Measurements from ENCODE around the gene RPTOR. TPM values are rescaled to one million over a fixed set of nuclear protein-coding genes. Genes with fewer than 3 reads are reported as not detected.

Gene RPTOR
- polyA plus RNA-seq, 1 donor from 2014 or later, result 8.0 TPM

- Histone ChIP-seq H2AFZ (ENCODE audit: low read depth, low read length) (no peak overlapping the region), H3K79me2 (replicated peaks; ENCODE audit: insufficient read depth, low read length) (no peaks in the 10 kb centered on the region), H3K36me3 (ENCODE audit: insufficient read depth, low read length) (no peaks in the 10 kb centered on the region), H3K9ac (ENCODE audit: low read length) (no peak overlapping the region), H3K27ac (ENCODE audit: low read length) (no peak overlapping the region), H3F3A (ENCODE audit: insufficient read depth, low read length, poor library complexity, severe bottlenecking) (no peaks in the 10 kb centered on the region), H3K9me3 (ENCODE audit: low read length) (no peaks in the 10 kb centered on the region), H3K4me2 (ENCODE audit: low read length) (no peak overlapping the region), H4K20me1 (ENCODE audit: insufficient read depth) (no peaks in the 10 kb centered on the region), H3K4me3 (ENCODE audit: low read length) (no peak overlapping the region), H3K9me2 (ENCODE audit: insufficient read depth, low read length) (no peaks in the 10 kb centered on the region), H3K27me3 (ENCODE audit: insufficient read depth, low read depth, low read length) (no peaks in the 10 kb centered on the region)
- TF ChIP-seq REST (IDR thresholded peaks at IDR 0.05; ENCODE audit: borderline replicate concordance) (no peak), TAF1 (IDR thresholded peaks at IDR 0.05; ENCODE audit: low read depth) (no peak)
These were observed 341.4 kb downstream of the RPTOR start for GRCh38 chr17:80885947-80886582.

- H3K27ac ChIP-seq (ENCODE audit: low read length), result no peak overlapping the region
- no peaks in the 10 kb centered on the region for H3K9me3 ChIP-seq (ENCODE audit: low read length)
- no peak overlapping the region for H3K9ac ChIP-seq (ENCODE audit: low read length)
- H2AFZ ChIP-seq (ENCODE audit: low read depth, low read length), result no peak overlapping the region
- no peaks in the 10 kb centered on the region for H4K20me1 ChIP-seq (ENCODE audit: insufficient read depth)
- no peak overlapping the region for H3K4me3 ChIP-seq (ENCODE audit: low read length)
- no peaks in the 10 kb centered on the region for H3K9me2 ChIP-seq (ENCODE audit: insufficient read depth, low read length)
- TF ChIP-seq MXI1 (conservative IDR thresholded peaks at IDR 0.05; ENCODE audit: poor library complexity, severe bottlenecking) (no peak), CTCF (IDR thresholded peaks at IDR 0.05; ENCODE audit: poor library complexity, severe bottlenecking) (no peak), EZH2 (IDR thresholded peaks at IDR 0.05; ENCODE audit: borderline replicate concordance, insufficient read depth, low read length, poor library complexity, severe bottlenecking) (no peak), EP300 (conservative IDR thresholded peaks at IDR 0.05; ENCODE audit: poor library complexity, severe bottlenecking) (no peak)
- H3K27me3 ChIP-seq (ENCODE audit: insufficient read depth, low read depth, low read length), result no peaks in the 10 kb centered on the region
- no peak overlapping the region for H3K4me2 ChIP-seq (ENCODE audit: low read length)
- H3F3A ChIP-seq (ENCODE audit: insufficient read depth, low read length, poor library complexity, severe bottlenecking), result no peaks in the 10 kb centered on the region
- no peaks in the 10 kb centered on the region for H3K79me2 ChIP-seq (replicated peaks; ENCODE audit: insufficient read depth, low read length)
- H3K36me3 ChIP-seq (ENCODE audit: insufficient read depth, low read length), result no peaks in the 10 kb centered on the region
These were observed 342.3 kb downstream of the RPTOR start for GRCh38 chr17:80886641-80887573.
